ENCODE data around the gene PPP6R2. TPM values are rescaled to one million over a fixed set of nuclear protein-coding genes. Genes with fewer than 3 reads are reported as not detected.

Gene PPP6R2
- total RNA-seq, 1 experiment from 2014 or later = 42.6 TPM

GRCh38 chr22:50293441-50294318 lies 49.4 kb upstream of the PPP6R2 start:
- H3K27ac ChIP-seq (ENCODE audit: insufficient read length, low read depth, low read length) = no peak overlapping the region
- Mint-ChIP-seq H3K4me3 (no peak overlapping the region), H3K9me3 (no peaks in the 10 kb centered on the region; a peak in 1 of 5 replicates), H3K36me3 (ENCODE audit: insufficient read depth in 1 of 3, low read depth in 3 of 3) (peaks cover 2 to 10% (median 9%) of the 10 kb centered on the region in 3 experiments; a peak in 5 of 7 replicates), H3K27ac (peak overlapping the region; percentile 55 to 89 (median 84); a peak in 3 of 7 replicates), H3K4me1 (peaks cover 18 to 27% of the 10 kb centered on the region in 2 experiments), H3K27me3 (ENCODE audit: low read depth) (no peaks in the 10 kb centered on the region)
- peaks cover 2% of the 10 kb centered on the region for H3K79me1 ChIP-seq (ENCODE audit: insufficient read depth, low read depth, low read length, poor library complexity, severe bottlenecking)
- H3K9ac ChIP-seq (ENCODE audit: extremely low read depth, insufficient read length, low read length) = no peak overlapping the region
- H2BK20ac ChIP-seq (ENCODE audit: low read depth, low read length, poor library complexity, severe bottlenecking) = no peak overlapping the region
- H2BK12ac ChIP-seq (ENCODE audit: insufficient read length, low read depth, low read length) = peak overlapping the region; percentile 26
- H3K23me2 ChIP-seq (ENCODE audit: insufficient read length, low read depth, low read length, poor library complexity, severe bottlenecking) = no peaks in the 10 kb centered on the region
- no peak overlapping the region for H3K23ac ChIP-seq (ENCODE audit: insufficient read length, low read depth, low read length)
- H3T11ph ChIP-seq (ENCODE audit: low read length) = no peak overlapping the region
- no peak overlapping the region for H2AK5ac ChIP-seq (ENCODE audit: insufficient read length, low read length)
- no peak for TF ChIP-seq CTCF (conservative IDR thresholded peaks at IDR 0.05)
- no peak overlapping the region for H2BK15ac ChIP-seq (ENCODE audit: low read depth, low read length)
- H4K20me1 ChIP-seq (ENCODE audit: control insufficient read depth, insufficient read depth, insufficient read length) = no peaks in the 10 kb centered on the region
- H3K79me2 ChIP-seq (ENCODE audit: insufficient read depth, low read length) = peaks cover 3% of the 10 kb centered on the region; the same call in 1 of the 2 replicates
- no peak overlapping the region for H3K4ac ChIP-seq (ENCODE audit: low read depth, low read length)
- peak overlapping the region; percentile 38 for H3K18ac ChIP-seq (ENCODE audit: insufficient read length, low read depth, low read length)
- H2BK5ac ChIP-seq (ENCODE audit: insufficient read length, low read length) = no peak overlapping the region
- DNase-seq = peak; percentile 82
- H4K5ac ChIP-seq (ENCODE audit: insufficient read length, low read depth, low read length) = no peak overlapping the region
- no peak overlapping the region for H4K8ac ChIP-seq (replicated peaks; ENCODE audit: insufficient read length, low read depth, low read length)
- peak overlapping the region; percentile 84 for H3K14ac ChIP-seq (ENCODE audit: insufficient read depth, low read length)
- no peaks in the 10 kb centered on the region for H3K27me3 ChIP-seq (ENCODE audit: insufficient read depth, low read length)
- H3K56ac ChIP-seq (ENCODE audit: insufficient read length, low read depth, low read length) = no peak overlapping the region
- H2BK120ac ChIP-seq (ENCODE audit: low read depth, low read length, poor library complexity, severe bottlenecking) = no peak overlapping the region
- H3K4me1 ChIP-seq (ENCODE audit: insufficient read depth, low read length) = no peaks in the 10 kb centered on the region
- no peak overlapping the region for H2AFZ ChIP-seq (ENCODE audit: low read length)
- no CpG with 5 or more reads among the region's 42 CpGs for WGBS (ENCODE audit: extremely low coverage, insufficient read length, low lambda C conversion rate)
- H3K9me3 ChIP-seq (ENCODE audit: control insufficient read depth, low read depth, low read length) = no peaks in the 10 kb centered on the region
- H4K91ac ChIP-seq (ENCODE audit: insufficient read length, low read depth, low read length) = peak overlapping the region; percentile 5
- peak overlapping the region; percentile 12 for H3K4me2 ChIP-seq (ENCODE audit: insufficient read depth, insufficient read length, low read length)

Measured in H9 (cell line).